Astrocyte of the cerebellum (primary cell): Measurements from ENCODE around the gene FOXS1.

Experiments used
- DNase-seq: peaks from one replicate; pipeline ENCODE4 v3.0.0-alpha.2; 2011; ENCODE audit warnings: low read depth
- H3K4me3 ChIP-seq: 2 replicates; pipeline ENCODE4 v1.5.1; 2011; ENCODE audit warnings: mild to moderate bottlenecking, low read depth, low read length, moderate library complexity
- in situ Hi-C: cut with HindIII; loops from 2 replicates; pipeline ENCODE4 v1.10.0; 2017; ENCODE audit warnings: low sequenced_read_pairs
- TF ChIP-seq, protein P1 (sequence below): IDR thresholded peaks from 2 replicates; pipeline ENCODE4 v1.5.1; 2012; ENCODE audit warnings: low read length, low read depth, moderate library complexity, mild to moderate bottlenecking; ENCODE audit errors: missing control alignments

FOXS1 gene

DNA sequence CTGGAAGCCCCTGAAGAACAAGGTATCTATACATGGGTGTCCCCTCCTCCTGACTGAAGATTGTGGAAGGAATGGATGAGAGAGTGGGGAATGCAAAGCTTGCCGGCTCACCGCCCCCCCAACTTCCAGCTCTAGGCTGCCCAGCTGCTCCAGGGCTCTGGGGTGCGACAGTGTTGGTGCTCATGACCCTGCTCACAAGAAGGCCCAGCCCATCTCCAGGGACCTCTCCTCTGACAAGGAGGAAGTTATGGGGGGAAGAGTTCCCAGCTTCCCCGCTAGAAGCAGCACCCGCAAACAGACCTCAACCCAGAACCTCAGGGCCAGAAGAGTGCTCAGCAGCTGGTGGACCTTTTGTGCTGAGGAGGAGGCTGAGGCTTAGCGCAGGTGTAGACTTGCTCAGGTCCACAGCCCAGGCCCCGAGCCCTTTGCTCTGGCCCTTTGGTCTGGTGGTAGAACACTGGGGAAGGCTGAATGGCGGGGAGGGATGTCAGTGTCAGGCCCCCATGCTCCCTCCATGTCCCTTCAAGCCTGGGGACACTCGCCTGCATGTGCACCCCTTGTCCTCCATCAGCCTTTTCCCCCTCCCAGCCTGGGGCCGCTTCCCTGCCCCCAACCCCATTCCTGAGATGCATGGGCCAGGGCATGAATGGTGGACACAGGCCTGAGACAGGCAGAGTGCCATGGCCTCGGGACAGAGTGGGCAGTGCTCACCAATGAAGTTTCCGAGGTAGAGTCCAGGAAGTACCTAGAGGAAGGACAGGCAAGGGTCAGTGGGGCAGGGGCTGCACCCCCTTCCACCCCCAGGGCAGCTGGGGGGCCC lies 23.7 kb upstream of the FOXS1 start:
- in situ Hi-C loops: no loop called here
- no peak for DNase-seq
- TF ChIP-seq, protein P1, sequence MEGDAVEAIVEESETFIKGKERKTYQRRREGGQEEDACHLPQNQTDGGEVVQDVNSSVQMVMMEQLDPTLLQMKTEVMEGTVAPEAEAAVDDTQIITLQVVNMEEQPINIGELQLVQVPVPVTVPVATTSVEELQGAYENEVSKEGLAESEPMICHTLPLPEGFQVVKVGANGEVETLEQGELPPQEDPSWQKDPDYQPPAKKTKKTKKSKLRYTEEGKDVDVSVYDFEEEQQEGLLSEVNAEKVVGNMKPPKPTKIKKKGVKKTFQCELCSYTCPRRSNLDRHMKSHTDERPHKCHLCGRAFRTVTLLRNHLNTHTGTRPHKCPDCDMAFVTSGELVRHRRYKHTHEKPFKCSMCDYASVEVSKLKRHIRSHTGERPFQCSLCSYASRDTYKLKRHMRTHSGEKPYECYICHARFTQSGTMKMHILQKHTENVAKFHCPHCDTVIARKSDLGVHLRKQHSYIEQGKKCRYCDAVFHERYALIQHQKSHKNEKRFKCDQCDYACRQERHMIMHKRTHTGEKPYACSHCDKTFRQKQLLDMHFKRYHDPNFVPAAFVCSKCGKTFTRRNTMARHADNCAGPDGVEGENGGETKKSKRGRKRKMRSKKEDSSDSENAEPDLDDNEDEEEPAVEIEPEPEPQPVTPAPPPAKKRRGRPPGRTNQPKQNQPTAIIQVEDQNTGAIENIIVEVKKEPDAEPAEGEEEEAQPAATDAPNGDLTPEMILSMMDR: no peak
- no peak overlapping the region for H3K4me3 ChIP-seq

DNA sequence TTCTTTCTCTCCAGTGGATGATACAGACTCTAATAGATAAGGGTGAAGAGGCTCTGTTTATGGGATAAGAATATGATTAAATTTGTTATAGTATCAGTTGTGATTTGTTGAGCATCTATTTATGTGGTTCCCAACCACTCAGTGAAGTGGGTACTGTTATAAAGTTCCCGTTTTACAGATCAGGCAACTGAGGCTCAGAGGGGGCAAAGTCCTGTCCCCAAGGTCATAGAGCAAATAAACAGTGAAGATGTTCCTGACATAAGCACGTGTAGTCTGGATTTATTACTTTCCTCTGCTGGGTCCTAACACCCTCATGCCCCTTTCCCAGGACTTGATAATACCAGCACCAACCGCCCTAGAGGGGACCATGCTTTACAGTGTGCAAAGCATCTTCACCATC lies 20.8 kb upstream of the FOXS1 start:
- in situ Hi-C loops: no loop called here
- TF ChIP-seq, protein P1: no peak
- H3K4me3 ChIP-seq: no peak overlapping the region
- DNase-seq: no peak

DNA sequence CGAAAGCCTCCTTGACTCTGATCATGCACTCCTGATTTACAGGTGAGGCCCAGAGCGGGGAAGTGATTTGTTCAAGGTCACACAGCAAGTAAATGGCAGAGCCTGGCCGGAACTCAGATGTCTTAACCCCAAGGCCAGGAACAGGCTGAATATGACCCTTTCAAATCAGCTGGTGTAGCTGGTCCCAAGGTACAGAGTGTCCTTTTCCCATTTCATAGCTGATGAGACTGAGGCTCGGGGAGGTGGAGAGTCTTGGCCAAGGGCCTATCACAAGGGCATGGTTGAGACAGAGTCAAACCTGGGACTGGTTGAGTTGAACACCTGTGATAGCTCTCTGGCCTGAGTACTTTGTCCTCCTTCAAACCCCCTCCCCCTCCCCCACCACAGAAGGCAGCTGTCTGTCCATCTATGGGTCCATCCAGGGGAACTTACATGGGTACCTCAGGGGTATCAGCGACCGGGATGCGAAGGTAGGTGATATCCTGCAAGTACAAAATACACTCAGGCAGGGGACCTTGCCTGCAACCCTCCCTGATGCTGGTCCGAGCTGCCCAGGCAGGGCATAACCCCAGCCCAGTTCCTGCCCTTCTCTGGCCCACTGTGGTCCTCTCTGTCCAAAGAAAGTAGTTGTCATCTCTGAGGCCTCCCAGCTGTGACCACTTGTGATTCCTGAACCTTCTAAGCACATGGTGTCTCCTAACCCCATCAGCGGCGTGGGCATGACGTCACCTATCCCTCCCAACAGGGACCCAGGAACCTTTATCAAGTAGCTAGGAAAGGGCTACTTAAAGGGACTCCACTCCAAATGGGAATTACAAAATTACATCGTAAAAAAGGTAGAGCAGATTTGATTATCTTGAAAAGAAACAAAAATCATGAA lies 19.4 kb upstream of the FOXS1 start:
- in situ Hi-C loops: no loop called here
- TF ChIP-seq, protein P1: no peak
- no peak overlapping the region for H3K4me3 ChIP-seq
- DNase-seq: no peak

DNA sequence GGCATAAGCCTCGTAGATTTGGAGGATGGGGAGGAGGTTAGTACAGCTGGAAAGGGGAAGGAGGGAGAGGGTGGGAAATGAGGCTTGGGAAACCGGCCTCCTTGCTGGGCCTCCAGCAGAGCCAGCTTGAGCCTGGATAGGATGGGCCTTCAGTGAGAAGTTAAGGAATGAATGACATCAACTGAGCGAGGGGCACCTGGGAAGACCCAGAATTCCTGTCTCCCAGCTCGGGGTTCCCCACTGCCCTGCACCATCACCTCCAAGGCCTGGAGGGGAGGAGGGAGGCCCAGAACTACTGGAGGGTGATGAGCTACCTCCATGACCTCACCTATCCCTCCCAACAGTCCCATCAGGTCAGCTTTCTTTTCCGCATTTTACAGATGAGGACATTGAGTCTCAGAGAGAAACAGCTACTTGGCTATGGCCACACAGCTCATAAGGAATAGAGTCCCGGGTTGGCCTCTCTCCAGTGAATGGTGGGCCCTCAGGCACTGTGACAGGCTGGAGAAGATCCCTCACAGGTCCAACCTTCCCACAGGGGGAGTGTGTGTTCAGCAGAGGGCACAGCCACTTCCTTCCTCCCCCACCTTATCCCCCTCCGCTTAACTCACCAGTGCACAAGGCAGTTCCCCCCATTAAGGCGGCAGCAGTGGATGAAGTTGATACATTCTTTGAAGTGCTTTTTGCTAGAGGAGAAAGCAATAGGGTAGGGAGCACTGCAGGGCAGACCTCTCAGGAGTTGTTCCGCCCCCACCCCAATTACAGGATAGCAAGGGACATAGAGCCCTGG lies 18.1 kb upstream of the FOXS1 start:
- no peak for DNase-seq
- in situ Hi-C loops: no loop called here
- TF ChIP-seq, protein P1: no peak
- no peak overlapping the region for H3K4me3 ChIP-seq

DNA sequence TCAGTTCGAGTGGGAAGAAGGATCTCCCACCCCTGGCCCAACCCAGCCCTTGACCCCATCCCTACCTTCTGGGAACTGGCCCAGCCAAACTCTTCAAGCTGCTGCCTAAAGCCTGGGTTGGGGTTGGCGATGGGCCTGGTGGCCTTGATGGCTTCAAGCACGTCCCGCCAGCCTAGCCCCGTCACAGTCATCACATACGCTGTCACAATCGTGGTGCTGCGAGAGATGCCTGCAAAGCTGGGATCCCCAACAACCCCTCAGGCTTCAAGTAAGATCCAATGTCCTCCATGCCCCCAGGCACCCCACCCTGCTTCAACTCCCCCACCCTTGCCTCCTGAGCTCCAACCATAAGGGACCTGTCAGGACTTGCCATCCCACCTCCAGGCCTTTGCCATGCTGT lies 17.1 kb upstream of the FOXS1 start:
- no peak for DNase-seq
- in situ Hi-C loops: no loop called here
- TF ChIP-seq, protein P1: no peak
- no peak overlapping the region for H3K4me3 ChIP-seq

DNA sequence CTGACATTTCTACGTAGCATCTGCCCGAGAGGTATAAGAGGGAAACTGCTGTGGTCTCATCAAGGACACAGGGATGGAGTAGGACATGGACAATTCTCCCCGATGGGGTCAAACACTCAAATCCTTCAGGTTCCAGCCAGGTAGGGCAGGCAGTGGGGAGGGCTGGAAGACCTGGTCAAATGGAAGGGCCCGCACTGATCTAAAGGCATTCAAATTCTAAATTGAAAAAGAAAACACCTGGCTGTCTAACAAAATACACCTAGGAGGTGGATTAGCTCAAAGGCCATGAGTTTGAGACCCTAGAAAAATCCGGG lies 16.7 kb upstream of the FOXS1 start:
- no peak for DNase-seq
- in situ Hi-C loops: no loop called here
- H3K4me3 ChIP-seq: no peak overlapping the region
- TF ChIP-seq, protein P1: no peak
